ENCODE data around the gene PDE4D. TPM values are rescaled to one million over a fixed set of nuclear protein-coding genes. Genes with fewer than 3 reads are reported as not detected.

PDE4D gene
- polyA plus RNA-seq, 4 donors = 17.5 to 31.9 (median 22.8) TPM

GRCh38 chr5:59276917-59277372 is 616.6 kb downstream of the PDE4D start:
- DNase-seq (ENCODE audit: low read depth in 4 of 4, low spot score in 3 of 4) = no peak

- DNase-seq (ENCODE audit: low read depth in 4 of 4, low spot score in 3 of 4) = no peak
Measured at GRCh38 chr5:59276325-59276675, 617.2 kb downstream of the PDE4D start.

GRCh38 chr5:59275510-59276324 is 617.8 kb downstream of the PDE4D start:
- peak; percentile 45 to 65 (median 58) for DNase-seq (ENCODE audit: low read depth in 4 of 4, low spot score in 3 of 4)

GRCh38 chr5:59275170-59275509 is 618.4 kb downstream of the PDE4D start:
- DNase-seq (ENCODE audit: low read depth in 4 of 4, low spot score in 3 of 4) = no peak

- no peak for DNase-seq (ENCODE audit: low read depth in 4 of 4, low spot score in 3 of 4)
Measured at GRCh38 chr5:59274106-59274636, 619.4 kb downstream of the PDE4D start.

GRCh38 chr5:59272809-59273427 is 620.6 kb downstream of the PDE4D start:
- DNase-seq (ENCODE audit: low read depth in 4 of 4, low spot score in 3 of 4) = no peak

GRCh38 chr5:59268756-59269415 is 624.6 kb downstream of the PDE4D start:
- no peak for DNase-seq (ENCODE audit: low read depth in 4 of 4, low spot score in 3 of 4)

GRCh38 chr5:59267033-59267432 is 626.5 kb downstream of the PDE4D start:
- no peak for DNase-seq (ENCODE audit: low read depth in 4 of 4, low spot score in 3 of 4)

- DNase-seq (ENCODE audit: low read depth in 4 of 4, low spot score in 3 of 4) = no peak
Measured at GRCh38 chr5:59266410-59266809, 627.1 kb downstream of the PDE4D start.

- DNase-seq (ENCODE audit: low read depth in 4 of 4, low spot score in 3 of 4) = no peak
Measured at GRCh38 chr5:59264639-59265245, 628.8 kb downstream of the PDE4D start.

- DNase-seq (ENCODE audit: low read depth in 4 of 4, low spot score in 3 of 4) = no peak
Measured at GRCh38 chr5:59264013-59264412, 629.5 kb downstream of the PDE4D start.

- no peak for DNase-seq (ENCODE audit: low read depth in 4 of 4, low spot score in 3 of 4)
Measured at GRCh38 chr5:59261969-59262368, 631.6 kb downstream of the PDE4D start.

GRCh38 chr5:59260973-59261372 is 632.6 kb downstream of the PDE4D start:
- DNase-seq (ENCODE audit: low read depth in 4 of 4, low spot score in 3 of 4) = no peak

- no peak for DNase-seq (ENCODE audit: low read depth in 4 of 4, low spot score in 3 of 4)
Measured at GRCh38 chr5:59260200-59260599, 633.3 kb downstream of the PDE4D start.

- no peak for DNase-seq (ENCODE audit: low read depth in 4 of 4, low spot score in 3 of 4)
Measured at GRCh38 chr5:59259237-59259636, 634.3 kb downstream of the PDE4D start.

GRCh38 chr5:59257488-59258400 is 635.8 kb downstream of the PDE4D start:
- DNase-seq (ENCODE audit: low read depth in 4 of 4, low spot score in 3 of 4) = no peak

- no peak for DNase-seq (ENCODE audit: low read depth in 4 of 4, low spot score in 3 of 4)
Measured at GRCh38 chr5:59256331-59256730, 637.2 kb downstream of the PDE4D start.

GRCh38 chr5:59254055-59254687 is 639.4 kb downstream of the PDE4D start:
- no peak for DNase-seq (ENCODE audit: low read depth in 4 of 4, low spot score in 3 of 4)

- DNase-seq (ENCODE audit: low read depth in 4 of 4, low spot score in 3 of 4) = no peak
Measured at GRCh38 chr5:59253625-59254024, 639.9 kb downstream of the PDE4D start.

- no peak for DNase-seq (ENCODE audit: low read depth in 4 of 4, low spot score in 3 of 4)
Measured at GRCh38 chr5:59251627-59252026, 641.9 kb downstream of the PDE4D start.

All from left renal pelvis (tissue), 4 donors.